HG03520 (cell line): ENCODE measurements around the gene SLC6A11.

Experiments
- ATAC-seq: cut with Tn5 transposase; IDR thresholded peaks from one replicate; pipeline ENCODE4 v1.9.1; 2021; ENCODE audit warnings: mild to moderate bottlenecking, moderate library complexity; ENCODE audit not compliant: unreplicated experiment

The SLC6A11 gene

GRCh38 chr3:10928407-10928960, 112.5 kb downstream of the SLC6A11 start:
- ATAC-seq: no peak

- no peak for ATAC-seq
Measured at GRCh38 chr3:10928961-10929471, 113.0 kb downstream of the SLC6A11 start.

- ATAC-seq: no peak
Measured at GRCh38 chr3:10929978-10930665, 114.1 kb downstream of the SLC6A11 start.

GRCh38 chr3:10930666-10931040, 114.6 kb downstream of the SLC6A11 start:
- ATAC-seq: no peak

- no peak for ATAC-seq
Measured at GRCh38 chr3:10932596-10932995, 116.6 kb downstream of the SLC6A11 start.

- ATAC-seq: no peak
Measured at GRCh38 chr3:10933021-10933420, 117.0 kb downstream of the SLC6A11 start.

GRCh38 chr3:10933470-10933804, 117.4 kb downstream of the SLC6A11 start:
- no peak for ATAC-seq

GRCh38 chr3:10933805-10934481, 117.9 kb downstream of the SLC6A11 start:
- ATAC-seq: no peak

GRCh38 chr3:10935028-10935427, 119.0 kb downstream of the SLC6A11 start:
- ATAC-seq: no peak

GRCh38 chr3:10935846-10936631, 120.0 kb downstream of the SLC6A11 start:
- no peak for ATAC-seq

GRCh38 chr3:10936686-10937085, 120.7 kb downstream of the SLC6A11 start:
- no peak for ATAC-seq

GRCh38 chr3:10937141-10937825, 121.3 kb downstream of the SLC6A11 start:
- no peak for ATAC-seq

GRCh38 chr3:10939556-10939955, 123.5 kb downstream of the SLC6A11 start:
- ATAC-seq: no peak

- no peak for ATAC-seq
Measured at GRCh38 chr3:10940106-10940505, 124.1 kb downstream of the SLC6A11 start.

- no peak for ATAC-seq
Measured at GRCh38 chr3:10941972-10942371, 125.9 kb downstream of the SLC6A11 start.

GRCh38 chr3:10942690-10943205, 126.7 kb downstream of the SLC6A11 start:
- ATAC-seq: no peak

GRCh38 chr3:10944866-10945265, 128.8 kb downstream of the SLC6A11 start:
- ATAC-seq: no peak

GRCh38 chr3:10945683-10946287, 129.8 kb downstream of the SLC6A11 start:
- ATAC-seq: no peak

GRCh38 chr3:10946526-10946925, 130.5 kb downstream of the SLC6A11 start:
- ATAC-seq: no peak

- ATAC-seq: no peak
Measured at GRCh38 chr3:10948326-10948725, 132.3 kb downstream of the SLC6A11 start.
